Endothelial cell of umbilical vein (primary cell): ENCODE measurements around the gene ABHD4. TPM values are rescaled to one million over a fixed set of nuclear protein-coding genes. Genes with fewer than 3 reads are reported as not detected.

Experiments
- BruUV-seq: library from RNA; stranded (reverse); fragments of 400-500 nt; replicated peaks from 2 replicates; lab custom pipeline; 2021; lab: Mats Ljungman, UMichigan
- CTCF ChIA-PET: fragments of 300-600, 350-600 bp; sonication (Branson Sonifier 250); formaldehyde crosslinking; loops from one replicate; lab custom pipeline; 2021; ENCODE audit warnings: antibody characterized with exemption, inconsistent platforms; lab: Charles Lee
- POLR2A ChIA-PET: fragments of 300-600, 350-600 bp; sonication (Branson Sonifier 250); formaldehyde crosslinking; loops from one replicate; lab custom pipeline; 2021; ENCODE audit warnings: antibody characterized with exemption, inconsistent platforms; lab: Charles Lee
- DNase-seq: peaks from one replicate; pipeline ENCODE4 v3.0.0-alpha.2; 2011; ENCODE audit warnings: low read depth, low spot score
- FAIRE-seq: peaks from 2 replicates; lab custom pipeline; 2011; peaks lifted over from hg19 to GRCh38; lab: Jason Lieb, UNC
- H2AFZ ChIP-seq: 2 replicates; pipeline ENCODE4 v1.6.0; 2012; ENCODE audit warnings: low read depth, low read length, control low read depth, inconsistent platforms
- H3K27ac ChIP-seq: 2 replicates; pipeline ENCODE4 v1.5.1; 2011; ENCODE audit warnings: low read depth, mild to moderate bottlenecking, control low read depth, low read length, moderate library complexity; ENCODE audit not compliant: insufficient read depth
- H3K27me3 ChIP-seq, 2 experiments: 2 replicates each; pipeline versions ENCODE4 v1.6.0 to v1.6.1; 2011; ENCODE audit warnings: low read length in 2 of 2, mixed read lengths in 1 of 2; ENCODE audit not compliant: control insufficient read depth in 2 of 2, insufficient read depth in 2 of 2
- H3K36me3 ChIP-seq, 2 experiments: 2 replicates in 1 of 2; 3 replicates in 1 of 2; pipeline ENCODE4 v1.5.1; 2011; ENCODE audit warnings: low read length in 2 of 2, mild to moderate bottlenecking in 1 of 2, moderate library complexity in 1 of 2; ENCODE audit not compliant: control insufficient read depth in 2 of 2, insufficient read depth in 2 of 2; ENCODE audit errors: extremely low read depth in 1 of 2
- H3K4me1 ChIP-seq: 3 replicates; pipeline ENCODE4 v1.5.1; 2011; ENCODE audit warnings: mild to moderate bottlenecking, low read length; ENCODE audit not compliant: control insufficient read depth, insufficient read depth; ENCODE audit errors: extremely low read depth
- H3K4me2 ChIP-seq: 2 replicates; pipeline ENCODE4 v1.6.1; 2011; ENCODE audit warnings: low read length, control low read depth, mixed read lengths; ENCODE audit not compliant: insufficient read depth
- H3K4me3 ChIP-seq, 3 experiments: fragments of 200-600 bp in 1 of 3; sonication (generic), shearing (Covaris generic) in 1 of 3; replicated peaks in 1 of 3; 2 replicates each; pipeline ENCODE4 v1.5.1; 2011 to 2016; ENCODE audit warnings: control low read depth in 3 of 3, low read length in 3 of 3, mild to moderate bottlenecking in 2 of 3, inconsistent platforms in 1 of 3, low read depth in 1 of 3, moderate library complexity in 1 of 3; ENCODE audit not compliant: insufficient read depth in 1 of 3
- H3K79me2 ChIP-seq: 2 replicates; pipeline ENCODE4 v1.6.0; 2012; ENCODE audit warnings: low read length, inconsistent platforms; ENCODE audit not compliant: control insufficient read depth, insufficient read depth
- H3K9ac ChIP-seq: replicated peaks from 2 replicates; pipeline ENCODE3; 2011; ENCODE audit warnings: low read length, control low read depth; ENCODE audit not compliant: insufficient read depth; ENCODE audit errors: extremely low read depth
- H3K9me1 ChIP-seq: replicated peaks from 3 replicates; pipeline ENCODE4 v1.6.0; 2011; ENCODE audit warnings: mild to moderate bottlenecking, low read length; ENCODE audit not compliant: control insufficient read depth, insufficient read depth; ENCODE audit errors: extremely low read depth
- H3K9me3 ChIP-seq: replicated peaks from 2 replicates; pipeline ENCODE4 v1.5.1; 2012; ENCODE audit warnings: low read length, inconsistent platforms; ENCODE audit not compliant: control insufficient read depth, insufficient read depth
- H4K20me1 ChIP-seq: replicated peaks from 2 replicates; pipeline ENCODE3; 2011; ENCODE audit warnings: mild to moderate bottlenecking, low read length; ENCODE audit not compliant: control insufficient read depth, insufficient read depth; ENCODE audit errors: extremely low read depth
- EZH2 ChIP-seq: IDR thresholded peaks from 2 replicates; pipeline ENCODE4 v1.6.1; 2012; ENCODE audit warnings: borderline replicate concordance, low read depth, mild to moderate bottlenecking, moderate library complexity, low read length, inconsistent platforms; ENCODE audit not compliant: severe bottlenecking
- FOS ChIP-seq: IDR thresholded peaks from 2 replicates; pipeline ENCODE4 v1.6.1; 2011; ENCODE audit warnings: mild to moderate bottlenecking, low read length, moderate library complexity, borderline replicate concordance; ENCODE audit not compliant: insufficient read depth
- GATA2 ChIP-seq: IDR thresholded peaks from 2 replicates; pipeline ENCODE4 v1.7.0; 2011; ENCODE audit warnings: low read depth, mild to moderate bottlenecking, moderate library complexity, mixed read lengths, low read length; ENCODE audit not compliant: insufficient read length, insufficient read depth
- JUN ChIP-seq: IDR thresholded peaks from 2 replicates; pipeline ENCODE4 v1.6.1; 2011; ENCODE audit warnings: borderline replicate concordance, low read depth; ENCODE audit not compliant: insufficient read length, insufficient read depth
- MAX ChIP-seq: IDR thresholded peaks from 2 replicates; pipeline ENCODE4 v1.6.1; 2011; ENCODE audit not compliant: insufficient read depth, insufficient read length
- MYC ChIP-seq: IDR thresholded peaks from one replicate; pipeline ENCODE4 v1.6.1; 2011; ENCODE audit warnings: mild to moderate bottlenecking, low read depth, low read length
- POLR2A ChIP-seq: IDR thresholded peaks from 2 replicates; pipeline ENCODE4 v1.6.1; 2012; ENCODE audit warnings: low read depth, mild to moderate bottlenecking, control low read depth, low read length
- POLR2AphosphoS5 ChIP-seq: IDR thresholded peaks from 2 replicates; pipeline ENCODE4 v1.6.1; 2012; ENCODE audit warnings: low read depth, mild to moderate bottlenecking, control low read depth, low read length, moderate library complexity; ENCODE audit not compliant: insufficient read depth
- dilution Hi-C: fragments of 300-500 bp; cut with MboI; formaldehyde crosslinking; loops from one replicate; pipeline ENCODE4 v1.15.0; 2019; ENCODE audit warnings: low sequenced_read_pairs; ENCODE audit not compliant: extremely low pct_ligation_motif_present
- intact Hi-C: fragments of 100-400 bp; cut with micrococcal nuclease; formaldehyde crosslinking; loops from one replicate; pipeline ENCODE4 v1.10.0; 2022
- polyA plus RNA-seq, 4 experiments: library from polyadenylated mRNA; depleted of rRNA in 3 of 4; stranded (reverse) in 3 of 4; unstranded in 1 of 4; fragments of >200 nt; gene quantifications; 2 replicates each; pipeline versions ENCODE4 v1.2.1 to v1.2.3, GENCODE V29; 2011 to 2012; ENCODE audit warnings: missing spikeins in 1 of 4
- total RNA-seq: library from RNA; stranded (reverse); gene quantifications from 2 replicates; pipeline ENCODE4 v1.2.3, GENCODE V29; 2021
- TF ChIP-seq, protein P1 (sequence below), 2 donors: IDR thresholded peaks; 1 replicate in 1 of 2; 2 replicates in 1 of 2; pipeline ENCODE4 v1.5.1; 2011; ENCODE audit warnings: low read length in 2 of 2, mild to moderate bottlenecking in 2 of 2, moderate library complexity in 2 of 2, control low read depth in 1 of 2, inconsistent platforms in 1 of 2, low read depth in 1 of 2; ENCODE audit not compliant: insufficient read depth in 1 of 2; ENCODE audit errors: extremely low read depth in 1 of 2

ABHD4 gene
- total and polyA plus RNA-seq, 2 donors (not counting 3 experiments of a cell fraction or from before 2014, with no cell fraction given), result 34.8 to 45.5 TPM

GRCh38 chr14:22567437-22567836 is 30.7 kb upstream of the ABHD4 start:
- H4K20me1 ChIP-seq, result no peaks in the 10 kb centered on the region
- H3K79me2 ChIP-seq, result peaks cover 39% of the 10 kb centered on the region
- ChIA-PET POLR2A (interaction anchor here (0.6 kb wide), 1 partner anchor 31 kb away, joined by 10 read pairs; the partner anchor contains the start of gene ABHD4), CTCF (interaction anchor here (1.0 to 5.8 kb wide), 9 partner anchors 11 to 284 kb away, joined by 3 to 63 read pairs (median 7); partner anchors contain the start of gene DAD1)
- dilution Hi-C loops (no loop called here), intact Hi-C loops (no loop called here)
- H3K4me3 ChIP-seq, result no peak overlapping the region
- no peak overlapping the region for H2AFZ ChIP-seq
- H3K36me3 ChIP-seq, result peaks cover 12 to 19% of the 10 kb centered on the region in 2 experiments
- no peak overlapping the region for H3K27ac ChIP-seq
- no peaks in the 10 kb centered on the region for H3K9me1 ChIP-seq
- no peak overlapping the region for H3K9ac ChIP-seq
- no peaks in the 10 kb centered on the region for H3K9me3 ChIP-seq
- no peak for FAIRE-seq
- no TSS peak for BruUV-seq
- H3K4me2 ChIP-seq, result no peak overlapping the region
- no peaks in the 10 kb centered on the region for H3K27me3 ChIP-seq
- peaks cover 19% of the 10 kb centered on the region for H3K4me1 ChIP-seq
- no peak for TF ChIP-seq POLR2AphosphoS5
- no peak for TF ChIP-seq JUN
- no peak for TF ChIP-seq MYC
- TF ChIP-seq, protein P1, sequence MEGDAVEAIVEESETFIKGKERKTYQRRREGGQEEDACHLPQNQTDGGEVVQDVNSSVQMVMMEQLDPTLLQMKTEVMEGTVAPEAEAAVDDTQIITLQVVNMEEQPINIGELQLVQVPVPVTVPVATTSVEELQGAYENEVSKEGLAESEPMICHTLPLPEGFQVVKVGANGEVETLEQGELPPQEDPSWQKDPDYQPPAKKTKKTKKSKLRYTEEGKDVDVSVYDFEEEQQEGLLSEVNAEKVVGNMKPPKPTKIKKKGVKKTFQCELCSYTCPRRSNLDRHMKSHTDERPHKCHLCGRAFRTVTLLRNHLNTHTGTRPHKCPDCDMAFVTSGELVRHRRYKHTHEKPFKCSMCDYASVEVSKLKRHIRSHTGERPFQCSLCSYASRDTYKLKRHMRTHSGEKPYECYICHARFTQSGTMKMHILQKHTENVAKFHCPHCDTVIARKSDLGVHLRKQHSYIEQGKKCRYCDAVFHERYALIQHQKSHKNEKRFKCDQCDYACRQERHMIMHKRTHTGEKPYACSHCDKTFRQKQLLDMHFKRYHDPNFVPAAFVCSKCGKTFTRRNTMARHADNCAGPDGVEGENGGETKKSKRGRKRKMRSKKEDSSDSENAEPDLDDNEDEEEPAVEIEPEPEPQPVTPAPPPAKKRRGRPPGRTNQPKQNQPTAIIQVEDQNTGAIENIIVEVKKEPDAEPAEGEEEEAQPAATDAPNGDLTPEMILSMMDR (IDR thresholded peaks at IDR 0.05; ENCODE audit: extremely low read depth in 1 of 2, insufficient read depth in 1 of 2, low read depth in 1 of 2, low read length in 2 of 2), result no peak
- no peak for TF ChIP-seq EZH2
- no peak for TF ChIP-seq GATA2
- no peak for TF ChIP-seq MAX
- TF ChIP-seq FOS, result no peak
- TF ChIP-seq POLR2A, result no peak
- no peak for DNase-seq
